Pons (tissue), 1 donor: ENCODE data around the gene MBD6.
"Not testable (repeated sequence)": the region's sequence is repeated elsewhere in the genome, so short reads cannot be mapped to it uniquely, and the experiment has no call there.

Experiments used
- DNase-seq: peaks from one replicate; pipeline ENCODE4 v3.0.0-alpha.2; 2016; ENCODE audit warnings: low spot score

The MBD6 gene

GRCh38 chr12:57515934-57516541, 6.6 kb upstream of the MBD6 start:
- DNase-seq, result no peak

- DNase-seq, result no peak
Observed at GRCh38 chr12:57516617-57517153, 5.9 kb upstream of the MBD6 start.

GRCh38 chr12:57517187-57517586, 5.4 kb upstream of the MBD6 start:
- DNase-seq, result no peak

- not testable (repeated sequence) for DNase-seq
Observed at GRCh38 chr12:57517718-57518117, 4.9 kb upstream of the MBD6 start.

GRCh38 chr12:57518176-57518919, 4.3 kb upstream of the MBD6 start:
- DNase-seq, result peak; percentile 25

- DNase-seq, result peak; percentile 25
Observed at GRCh38 chr12:57518920-57519795, 3.5 kb upstream of the MBD6 start.

- no peak for DNase-seq
Observed at GRCh38 chr12:57519796-57520052, 2.9 kb upstream of the MBD6 start.

GRCh38 chr12:57520053-57520818, 2.4 kb upstream of the MBD6 start, which contains the start of gene DDIT3:
Gene DDIT3 (minus strand): TSS chr12:57520514. CDS start chr12:57517406, 3,108 bp downstream.
- peak; percentile 98 for DNase-seq

GRCh38 chr12:57521525-57522010, 1.1 kb upstream of the MBD6 start:
- peak; percentile 59 for DNase-seq

GRCh38 chr12:57522887-57523705, 472 bp downstream of the MBD6 start:
- peak; percentile 59 for DNase-seq

GRCh38 chr12:57523706-57524614, 1.3 kb downstream of the MBD6 start:
- no peak for DNase-seq

GRCh38 chr12:57524814-57525614, 2.4 kb downstream of the MBD6 start:
- no peak for DNase-seq

GRCh38 chr12:57525615-57526383, 3.2 kb downstream of the MBD6 start:
- no peak for DNase-seq

- DNase-seq, result no peak
Observed at GRCh38 chr12:57526477-57527126, 4.0 kb downstream of the MBD6 start.

- DNase-seq, result no peak
Observed at GRCh38 chr12:57527184-57527583, 4.6 kb downstream of the MBD6 start.

- DNase-seq, result no peak
Observed at GRCh38 chr12:57528176-57528575, 5.6 kb downstream of the MBD6 start.

GRCh38 chr12:57528831-57529555, 6.4 kb downstream of the MBD6 start:
- no peak for DNase-seq
